RKO (cell line): ENCODE results near the gene LMBR1L.
"Not testable (repeated sequence)": the region's sequence is repeated elsewhere in the genome, so short reads cannot be mapped to it uniquely, and the experiment has no call there.

Experiments used
- DNase-seq: peaks from one replicate; pipeline ENCODE4 v3.0.0-alpha.2; 2016; ENCODE audit warnings: low spot score

The LMBR1L gene, protein sequence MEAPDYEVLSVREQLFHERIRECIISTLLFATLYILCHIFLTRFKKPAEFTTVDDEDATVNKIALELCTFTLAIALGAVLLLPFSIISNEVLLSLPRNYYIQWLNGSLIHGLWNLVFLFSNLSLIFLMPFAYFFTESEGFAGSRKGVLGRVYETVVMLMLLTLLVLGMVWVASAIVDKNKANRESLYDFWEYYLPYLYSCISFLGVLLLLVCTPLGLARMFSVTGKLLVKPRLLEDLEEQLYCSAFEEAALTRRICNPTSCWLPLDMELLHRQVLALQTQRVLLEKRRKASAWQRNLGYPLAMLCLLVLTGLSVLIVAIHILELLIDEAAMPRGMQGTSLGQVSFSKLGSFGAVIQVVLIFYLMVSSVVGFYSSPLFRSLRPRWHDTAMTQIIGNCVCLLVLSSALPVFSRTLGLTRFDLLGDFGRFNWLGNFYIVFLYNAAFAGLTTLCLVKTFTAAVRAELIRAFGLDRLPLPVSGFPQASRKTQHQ

DNA sequence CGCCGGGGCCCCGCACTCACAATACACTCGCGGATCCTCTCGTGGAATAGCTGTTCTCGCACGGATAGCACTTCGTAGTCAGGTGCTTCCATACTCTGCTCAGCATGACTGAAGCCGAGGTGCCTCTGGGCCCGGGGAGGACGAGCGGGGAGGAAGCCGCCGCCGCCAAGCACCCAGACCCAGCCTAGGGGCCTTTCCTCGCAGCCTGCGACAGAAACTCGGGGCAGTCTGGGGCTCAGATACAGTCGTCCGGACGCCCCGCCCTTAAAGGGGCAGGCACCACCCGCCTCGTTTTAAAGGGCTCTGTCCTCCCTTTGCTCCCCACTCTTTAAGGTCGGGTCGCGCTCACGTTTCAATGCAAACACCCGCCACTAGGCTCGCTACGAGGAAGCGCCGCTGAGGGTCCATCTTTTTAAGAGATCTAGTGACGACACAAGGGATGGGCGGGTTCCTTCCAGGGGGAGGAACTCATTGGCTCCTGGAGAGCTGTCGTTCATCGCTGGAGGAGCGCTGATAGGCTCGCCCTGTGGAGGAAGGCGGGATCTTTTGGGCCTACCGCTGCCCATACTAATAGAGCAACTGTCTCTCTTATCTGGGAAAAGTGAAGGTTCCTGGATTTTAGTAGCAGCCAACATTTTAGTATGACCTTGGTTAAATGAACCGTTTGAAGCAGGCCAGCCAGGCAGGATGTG, at the start of gene LMBR1L:
TSS of gene LMBR1L (minus strand) at position 384 of the 692 bp plus-strand sequence. CDS start at position 92, 292 bp downstream.
- peak; percentile 98 for DNase-seq

- no peak for DNase-seq
These were observed 49.8 kb upstream of the LMBR1L start for GRCh38 chr12:49160399-49160798.

- DNase-seq: no peak
These were observed 43.6 kb upstream of the LMBR1L start for GRCh38 chr12:49154221-49154620.

DNA sequence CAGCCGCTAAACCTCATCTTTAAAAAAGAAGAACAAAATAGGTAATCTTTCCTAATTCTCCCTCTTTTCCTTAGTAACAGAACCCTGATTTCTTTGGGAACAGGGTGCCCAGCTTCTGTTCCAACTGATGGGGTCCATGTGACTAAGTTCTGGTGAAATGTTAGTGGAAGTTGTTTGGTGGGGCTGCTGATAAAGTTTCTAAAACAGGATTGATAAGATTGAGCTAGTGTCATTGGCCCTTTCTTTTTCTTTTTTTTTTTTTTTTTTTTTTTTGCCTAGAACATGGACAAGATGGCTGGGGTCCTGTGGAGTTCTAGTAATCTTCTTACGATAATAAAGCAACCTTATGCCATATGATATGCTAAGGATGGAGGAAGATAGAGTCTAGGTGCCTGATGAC, 36.7 kb upstream of the LMBR1L start:
- DNase-seq: no peak

DNA sequence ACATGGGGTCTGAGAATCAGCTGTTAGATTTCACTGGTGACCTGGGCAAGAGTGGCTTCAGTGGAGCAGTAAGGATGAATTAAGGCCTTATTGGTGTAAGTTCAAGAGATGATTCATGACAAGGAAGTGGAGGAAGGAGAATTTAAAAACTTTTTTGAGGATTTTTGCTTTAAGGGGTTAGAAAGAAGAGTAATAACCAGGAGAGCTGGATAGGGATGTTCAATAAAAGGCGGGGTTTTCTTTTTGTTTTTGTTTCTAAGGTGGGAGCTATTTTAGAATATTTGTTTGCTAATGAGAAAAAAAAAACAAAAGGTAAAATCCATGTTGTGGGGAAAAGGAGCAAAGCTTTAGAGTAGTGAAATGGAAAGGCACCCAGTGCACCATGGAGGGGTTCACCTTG, 35.8 kb upstream of the LMBR1L start:
- DNase-seq: no peak

DNA sequence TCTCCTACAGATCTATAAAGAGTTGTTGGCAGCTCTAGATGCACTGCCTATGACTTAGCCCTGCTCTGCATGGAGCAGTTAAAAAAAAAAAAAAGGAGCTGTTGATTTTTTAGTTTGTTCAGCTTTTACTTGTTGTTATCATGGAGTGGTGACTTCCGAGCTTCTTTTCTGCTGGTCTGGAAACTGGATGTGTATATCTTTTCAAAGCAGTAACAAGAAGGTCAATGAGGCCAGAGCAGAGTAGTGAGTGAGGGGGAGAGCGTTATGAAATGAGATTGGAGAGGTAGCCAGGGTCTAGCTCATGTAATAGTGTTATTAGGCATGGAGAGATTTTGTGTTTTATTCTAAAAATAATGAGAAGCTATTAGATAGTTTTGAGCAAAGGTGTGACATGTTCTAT, 33.7 kb upstream of the LMBR1L start:
- DNase-seq: no peak

DNA sequence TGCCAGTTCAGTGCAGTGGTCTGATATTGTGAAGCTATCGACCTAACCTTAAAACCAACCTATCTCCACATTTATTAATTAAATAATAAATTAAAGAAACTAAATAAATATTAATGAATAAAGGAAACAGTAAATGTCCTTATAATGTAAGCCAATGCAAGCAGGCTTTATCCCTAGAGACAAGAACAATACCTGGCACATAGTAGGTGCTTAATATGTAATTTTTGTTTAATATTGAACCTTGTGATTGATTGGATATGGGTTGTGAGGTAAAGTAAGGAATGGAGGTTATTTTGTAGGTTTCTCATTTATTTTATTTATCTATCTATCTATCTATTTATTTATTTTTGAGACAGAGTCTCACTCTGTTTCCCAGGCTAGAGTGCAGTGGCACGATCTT, 28.4 kb upstream of the LMBR1L start:
- DNase-seq: no peak

GRCh38 chr12:49138587-49138986, 27.9 kb upstream of the LMBR1L start:
- DNase-seq: no peak

- DNase-seq: no peak
These were observed 26.8 kb upstream of the LMBR1L start for GRCh38 chr12:49137476-49137875.

DNA sequence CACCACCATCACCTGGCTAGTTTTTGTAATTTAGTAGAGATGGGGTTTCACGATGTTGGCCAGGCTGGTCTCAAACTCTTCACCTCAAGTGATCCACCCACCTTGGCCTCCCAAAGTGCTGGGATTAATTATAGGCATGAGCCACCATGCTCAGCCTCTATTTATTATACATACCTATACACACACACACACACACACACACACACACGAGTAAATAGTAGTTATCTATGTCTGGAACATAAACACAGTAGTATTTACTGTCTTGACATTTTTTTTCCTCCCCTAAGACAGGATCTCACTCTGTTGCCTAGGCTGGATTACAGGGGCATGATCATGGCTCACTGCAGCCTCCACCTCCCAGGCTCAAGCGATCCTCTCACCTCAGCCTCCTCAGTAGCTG, 26.4 kb upstream of the LMBR1L start:
- DNase-seq: not testable (repeated sequence)

DNA sequence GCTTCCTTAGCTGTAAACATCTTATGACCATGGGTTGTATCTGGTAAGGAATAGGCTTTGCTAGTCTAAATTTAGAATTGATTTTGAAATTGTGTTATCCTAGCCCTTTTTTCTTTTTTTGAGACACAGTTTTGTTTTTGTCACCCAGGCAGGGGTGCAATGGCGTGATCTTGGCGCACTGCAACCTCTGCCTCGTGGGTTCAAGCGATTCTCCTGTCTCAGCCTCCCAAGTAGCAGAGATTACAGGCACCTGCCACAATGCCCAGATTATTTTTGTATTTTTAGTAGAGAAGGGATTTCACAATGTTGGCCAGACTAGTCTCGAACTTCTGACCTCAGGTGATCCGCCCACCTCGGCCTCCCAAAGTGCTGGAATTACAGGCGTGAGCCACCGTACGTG, 22.9 kb upstream of the LMBR1L start:
- no peak for DNase-seq

DNA sequence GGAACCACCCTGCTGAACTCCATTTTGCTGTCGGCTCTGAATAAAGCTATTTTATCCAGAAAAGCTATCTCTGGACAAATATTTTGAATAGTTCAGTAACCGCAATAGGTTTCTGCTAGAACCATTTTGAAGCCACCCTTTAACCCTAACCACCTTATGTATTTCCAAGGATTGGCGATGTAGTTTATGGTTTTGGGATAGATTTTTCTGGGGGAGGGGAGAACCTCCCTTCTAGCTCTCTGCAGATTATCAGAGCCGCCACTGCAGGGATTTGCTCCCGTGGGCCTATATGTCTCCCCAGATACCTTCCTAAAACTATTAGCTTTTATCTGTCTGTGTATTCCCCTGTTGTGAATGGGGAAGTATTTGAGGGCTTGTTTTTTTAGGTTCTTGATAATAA, 22.4 kb upstream of the LMBR1L start:
- peak; percentile 42 for DNase-seq

- peak; percentile 83 for DNase-seq
These were observed 21.3 kb upstream of the LMBR1L start for GRCh38 chr12:49131894-49132461.

- peak; percentile 89 for DNase-seq
These were observed 20.6 kb upstream of the LMBR1L start, which contains the start of gene TUBA1B for GRCh38 chr12:49131051-49131893. Gene TUBA1B, minus strand, starts transcription at chr12:49131395. Its CDS starts 95 bp downstream, at chr12:49131300.

- DNase-seq: peak; percentile 97
These were observed 19.8 kb upstream of the LMBR1L start for GRCh38 chr12:49130151-49131050.

- DNase-seq: no peak
These were observed 18.9 kb upstream of the LMBR1L start for GRCh38 chr12:49129332-49130150.

DNA sequence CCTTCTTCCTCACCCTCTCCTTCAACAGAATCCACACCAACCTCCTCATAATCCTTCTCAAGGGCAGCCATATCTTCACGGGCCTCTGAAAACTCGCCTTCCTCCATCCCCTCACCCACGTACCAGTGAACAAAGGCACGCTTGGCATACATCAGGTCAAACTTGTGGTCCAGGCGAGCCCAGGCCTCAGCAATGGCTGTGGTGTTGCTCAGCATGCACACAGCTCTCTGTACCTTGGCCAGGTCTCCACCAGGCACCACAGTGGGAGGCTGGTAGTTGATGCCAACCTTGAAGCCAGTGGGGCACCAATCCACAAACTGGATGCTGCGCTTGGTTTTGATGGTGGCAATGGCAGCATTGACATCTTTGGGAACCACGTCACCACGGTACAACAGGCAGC, 17.3 kb upstream of the LMBR1L start:
- not testable (repeated sequence) for DNase-seq

DNA sequence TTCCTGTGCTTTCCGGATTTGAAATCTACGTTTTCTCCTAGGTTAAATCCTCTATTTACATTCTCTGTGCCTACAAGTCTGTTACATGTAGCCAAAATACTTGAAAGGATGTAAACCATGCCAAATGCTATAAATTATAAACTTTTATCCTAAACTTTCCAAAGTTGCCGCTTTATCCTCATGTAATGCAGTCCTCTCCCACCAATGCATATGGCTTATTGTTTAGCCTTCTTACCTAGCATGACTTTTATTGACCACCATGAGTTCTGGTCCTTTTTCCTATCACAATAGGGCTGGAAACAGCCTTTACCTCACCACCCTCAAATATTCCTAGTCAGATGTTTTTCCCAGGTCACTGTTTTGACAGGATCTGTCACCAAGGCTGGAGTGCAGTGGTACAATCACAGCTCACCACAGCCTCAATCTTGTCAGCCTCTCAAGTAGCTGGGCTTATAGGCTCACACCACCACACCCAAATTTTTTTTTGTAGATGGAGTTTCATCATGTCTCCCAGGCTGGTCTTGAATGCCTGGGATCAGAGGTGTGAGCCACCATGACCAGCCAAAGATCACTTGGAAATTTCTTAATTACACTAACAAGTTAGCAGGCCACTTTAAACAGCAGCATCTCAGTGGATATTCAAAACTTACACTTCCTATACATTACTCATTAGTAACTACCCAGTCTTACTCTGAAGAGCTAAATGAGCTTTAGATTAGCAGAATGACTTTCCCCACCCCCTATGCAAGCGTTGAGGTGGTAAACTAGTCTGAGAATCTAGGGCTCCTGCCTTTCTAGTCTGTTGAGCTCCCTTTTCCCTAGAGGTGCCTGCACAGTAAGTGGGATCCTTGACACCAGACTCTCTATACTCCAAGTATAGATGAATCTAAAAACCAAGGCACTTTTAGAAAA, 16.5 kb upstream of the LMBR1L start:
- peak; percentile 59 for DNase-seq
